Neuron (in vitro differentiated cells): ENCODE measurements around the gene OR2AT4.
"Not testable (repeated sequence)": the region's sequence is repeated elsewhere in the genome, so short reads cannot be mapped to it uniquely, and the experiment has no call there.

ENCODE experiments used
- H2AFZ ChIP-seq: one replicate; pipeline ENCODE4 v1.6.1; 2013; ENCODE audit warnings: low read depth, mild to moderate bottlenecking, inconsistent platforms, low read length, moderate library complexity
- H3K27me3 ChIP-seq: one replicate; pipeline ENCODE4 v1.6.1; 2013; ENCODE audit warnings: low read length; ENCODE audit not compliant: insufficient read depth
- H3K36me3 ChIP-seq: one replicate; pipeline ENCODE4 v1.6.1; 2013; ENCODE audit warnings: low read length; ENCODE audit not compliant: insufficient read depth
- H3K4me1 ChIP-seq: one replicate; pipeline ENCODE4 v1.6.1; 2013; ENCODE audit warnings: low read length; ENCODE audit not compliant: insufficient read depth
- H3K4me3 ChIP-seq: 2 replicates; pipeline ENCODE4 v1.5.1; 2013; ENCODE audit warnings: mild to moderate bottlenecking, low read length, moderate library complexity
- H3K9me3 ChIP-seq: one replicate; pipeline ENCODE4 v1.6.1; 2013; ENCODE audit warnings: low read length

Gene OR2AT4

GRCh38 chr11:75126564-75126963, 29.9 kb upstream of the OR2AT4 start:
- H3K4me1 ChIP-seq = no peaks in the 10 kb centered on the region
- H3K36me3 ChIP-seq = no peaks in the 10 kb centered on the region
- H2AFZ ChIP-seq = no peak overlapping the region
- H3K4me3 ChIP-seq = no peak overlapping the region
- H3K27me3 ChIP-seq = no peaks in the 10 kb centered on the region
- H3K9me3 ChIP-seq = no peaks in the 10 kb centered on the region

- H3K36me3 ChIP-seq = no peaks in the 10 kb centered on the region
- no peaks in the 10 kb centered on the region for H3K4me1 ChIP-seq
- H3K27me3 ChIP-seq = no peaks in the 10 kb centered on the region
- H3K4me3 ChIP-seq = no peak overlapping the region
- H2AFZ ChIP-seq = no peak overlapping the region
- peaks cover 2% of the 10 kb centered on the region for H3K9me3 ChIP-seq
These were observed 21.9 kb upstream of the OR2AT4 start for GRCh38 chr11:75118577-75118976.

DNA sequence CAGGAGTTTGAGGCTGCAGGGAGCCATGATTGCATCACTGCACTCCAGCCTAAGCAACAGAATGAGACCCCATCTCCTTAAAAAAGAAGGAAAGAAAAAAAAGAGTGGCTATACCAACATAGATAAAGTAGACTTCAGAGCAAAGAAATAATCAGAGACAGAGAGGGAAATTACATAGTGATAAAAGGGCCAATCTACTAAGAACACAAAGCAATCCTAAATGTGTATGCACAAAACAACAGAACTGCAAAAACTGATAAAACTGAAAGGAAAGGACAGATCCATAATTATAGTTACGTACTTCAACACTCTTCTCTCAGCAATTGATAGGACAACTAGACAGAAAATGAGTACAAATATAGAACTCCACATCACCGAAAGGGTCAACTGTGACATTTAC, 17.8 kb upstream of the OR2AT4 start:
- H3K4me1 ChIP-seq = no peaks in the 10 kb centered on the region

GRCh38 chr11:75113030-75113429, 16.4 kb upstream of the OR2AT4 start:
- no peaks in the 10 kb centered on the region for H3K36me3 ChIP-seq
- H3K4me1 ChIP-seq = no peaks in the 10 kb centered on the region
- no peaks in the 10 kb centered on the region for H3K27me3 ChIP-seq
- no peak overlapping the region for H3K4me3 ChIP-seq
- H3K9me3 ChIP-seq = no peaks in the 10 kb centered on the region
- no peak overlapping the region for H2AFZ ChIP-seq

More for the DNA sequence above, 17.8 kb upstream of the OR2AT4 start:
- Histone ChIP-seq H3K4me3 (no peak overlapping the region), H3K27me3 (no peaks in the 10 kb centered on the region), H3K9me3 (peaks cover 2% of the 10 kb centered on the region), H2AFZ (no peak overlapping the region), H3K36me3 (no peaks in the 10 kb centered on the region)

GRCh38 chr11:75112200-75112599, 15.5 kb upstream of the OR2AT4 start:
- Histone ChIP-seq H3K9me3 (no peaks in the 10 kb centered on the region), H2AFZ (no peak overlapping the region), H3K4me3 (no peak overlapping the region), H3K27me3 (no peaks in the 10 kb centered on the region), H3K36me3 (no peaks in the 10 kb centered on the region), H3K4me1 (no peaks in the 10 kb centered on the region)

- no peaks in the 10 kb centered on the region for H3K9me3 ChIP-seq
- no peaks in the 10 kb centered on the region for H3K36me3 ChIP-seq
- H2AFZ ChIP-seq = no peak overlapping the region
- no peak overlapping the region for H3K4me3 ChIP-seq
- H3K4me1 ChIP-seq = peaks cover 7% of the 10 kb centered on the region
- no peaks in the 10 kb centered on the region for H3K27me3 ChIP-seq
These were observed 10.5 kb upstream of the OR2AT4 start for GRCh38 chr11:75107187-75107586.

DNA sequence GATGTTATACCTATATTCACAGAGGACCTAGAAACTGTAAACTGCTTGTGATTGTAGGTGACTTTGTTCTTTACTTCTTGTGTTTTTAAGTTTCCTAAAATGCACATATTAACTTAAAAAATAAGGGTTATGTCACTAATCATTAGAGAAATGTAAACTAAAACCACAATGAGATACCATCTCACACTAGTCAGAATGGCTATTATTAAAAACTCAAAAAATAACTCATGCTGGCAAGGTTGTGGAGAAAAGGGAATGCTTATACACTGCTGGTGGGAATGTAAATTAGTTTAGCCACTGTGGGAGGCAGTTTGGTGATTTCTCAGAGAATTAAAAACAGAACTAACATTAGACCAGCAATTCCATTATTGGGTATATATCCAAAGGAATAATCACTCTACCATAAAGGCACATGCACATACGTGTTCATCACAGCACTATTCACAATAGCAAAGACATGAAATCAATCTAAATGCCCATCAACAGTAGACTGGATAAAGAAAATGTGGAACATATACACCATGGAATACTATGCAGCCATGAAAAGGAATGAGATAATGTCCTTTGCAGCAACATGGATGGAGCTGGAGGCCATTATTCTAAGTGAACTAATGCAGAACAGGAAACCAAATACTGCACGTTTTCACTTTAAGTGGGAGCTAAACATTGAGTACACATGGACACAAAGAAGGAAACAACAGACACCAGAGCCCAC, 9.4 kb upstream of the OR2AT4 start:
- peak overlapping the region; percentile 55 for H2AFZ ChIP-seq
- not testable (repeated sequence) for H3K27me3 ChIP-seq, H3K36me3 ChIP-seq, H3K4me3 ChIP-seq, H3K9me3 ChIP-seq, H3K4me1 ChIP-seq

DNA sequence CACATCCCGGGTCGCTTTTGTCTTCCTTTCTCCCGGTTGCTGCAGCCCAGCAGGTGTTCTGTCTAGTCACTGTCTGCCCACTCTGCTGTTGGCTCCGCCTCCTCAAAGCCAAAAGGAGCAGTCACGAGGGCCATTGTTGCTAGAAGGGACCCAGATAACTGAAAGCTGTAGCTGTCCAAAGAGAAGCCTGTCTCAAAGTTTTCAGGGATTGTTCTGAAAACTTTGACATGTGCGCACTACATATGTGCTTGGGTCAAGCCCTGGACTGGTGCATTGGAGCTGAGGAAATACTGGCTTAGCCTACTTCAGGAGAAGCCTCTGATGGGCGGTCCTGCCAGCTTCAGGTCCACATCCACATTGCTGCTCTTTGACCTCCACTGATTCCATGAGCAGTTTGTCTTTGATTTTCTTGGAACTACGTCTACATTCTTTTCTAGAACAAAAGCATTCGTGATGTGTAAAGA, 8.8 kb upstream of the OR2AT4 start:
- Histone ChIP-seq H2AFZ (peak overlapping the region; percentile 55), H3K9me3 (no peaks in the 10 kb centered on the region), H3K36me3 (no peaks in the 10 kb centered on the region), H3K4me1 (peaks cover 7% of the 10 kb centered on the region), H3K27me3 (no peaks in the 10 kb centered on the region), H3K4me3 (no peak overlapping the region)

DNA sequence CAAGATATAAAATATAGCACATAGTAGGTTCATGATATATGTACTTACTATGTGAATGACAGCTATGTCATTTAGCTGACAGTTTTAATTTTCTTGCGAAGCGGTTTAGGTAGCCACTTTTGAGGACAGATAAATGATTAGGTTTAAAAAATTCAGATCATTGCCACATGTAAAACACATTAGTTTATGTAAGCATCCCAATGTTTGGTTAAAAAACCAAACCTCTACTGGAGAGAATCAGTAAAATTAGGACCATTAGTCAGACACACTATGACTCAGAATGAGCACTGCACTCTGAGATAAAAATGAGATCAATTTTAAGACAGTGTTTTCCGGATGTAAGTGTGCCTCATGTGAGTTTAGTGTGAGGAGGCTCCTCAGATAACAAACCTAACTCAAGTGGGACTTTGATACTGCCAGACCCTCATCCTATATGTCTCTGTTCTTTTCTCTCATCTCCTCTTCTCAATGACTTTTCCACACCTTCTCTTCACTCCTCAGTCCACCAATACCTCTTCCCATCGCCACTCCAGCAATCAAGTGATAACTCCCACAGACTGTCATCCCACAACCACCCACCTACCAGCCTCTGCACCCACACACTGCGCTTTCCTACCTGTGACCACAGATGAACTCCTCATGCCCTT, 6.8 kb upstream of the OR2AT4 start:
- Histone ChIP-seq H3K4me1 (peaks cover 7% of the 10 kb centered on the region), H3K4me3 (no peak overlapping the region), H2AFZ (no peak overlapping the region), H3K9me3 (no peaks in the 10 kb centered on the region), H3K36me3 (no peaks in the 10 kb centered on the region), H3K27me3 (no peaks in the 10 kb centered on the region)

GRCh38 chr11:75101424-75102128, 4.9 kb upstream of the OR2AT4 start:
- Histone ChIP-seq H2AFZ (no peak overlapping the region), H3K4me3 (no peak overlapping the region), H3K4me1 (peaks cover 7% of the 10 kb centered on the region), H3K36me3 (no peaks in the 10 kb centered on the region), H3K27me3 (no peaks in the 10 kb centered on the region), H3K9me3 (no peaks in the 10 kb centered on the region)

DNA sequence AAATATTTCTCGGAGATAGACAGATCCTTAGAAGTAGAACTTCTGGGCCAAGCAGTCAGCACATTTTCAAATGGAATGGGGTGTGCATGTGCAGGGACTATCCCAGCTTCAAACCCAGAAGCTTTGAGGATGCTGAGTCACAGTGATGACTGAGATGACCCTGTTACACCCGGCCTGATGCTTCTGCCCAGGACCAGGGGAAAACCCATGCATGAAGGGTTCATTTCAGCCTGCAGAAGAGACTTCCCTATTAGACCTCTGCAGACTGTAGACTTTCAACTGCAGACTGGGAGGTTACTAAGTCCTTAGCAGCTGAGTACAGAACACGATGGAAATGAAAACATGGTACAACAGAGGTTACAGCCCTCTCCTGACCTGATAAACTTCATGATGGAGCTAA, 3.6 kb upstream of the OR2AT4 start:
- Histone ChIP-seq H3K27me3 (no peaks in the 10 kb centered on the region), H2AFZ (no peak overlapping the region), H3K36me3 (no peaks in the 10 kb centered on the region), H3K4me3 (no peak overlapping the region), H3K4me1 (peaks cover 3% of the 10 kb centered on the region), H3K9me3 (no peaks in the 10 kb centered on the region)

- H3K9me3 ChIP-seq = no peaks in the 10 kb centered on the region
- H3K36me3 ChIP-seq = no peaks in the 10 kb centered on the region
- H3K27me3 ChIP-seq = no peaks in the 10 kb centered on the region
- H2AFZ ChIP-seq = no peak overlapping the region
- no peak overlapping the region for H3K4me3 ChIP-seq
- H3K4me1 ChIP-seq = no peaks in the 10 kb centered on the region
These were observed 3.0 kb upstream of the OR2AT4 start for GRCh38 chr11:75099635-75100034.

GRCh38 chr11:75098835-75099439, 2.3 kb upstream of the OR2AT4 start:
- H3K36me3 ChIP-seq, H3K27me3 ChIP-seq, H2AFZ ChIP-seq, H3K4me3 ChIP-seq, H3K4me1 ChIP-seq, H3K9me3 ChIP-seq: not testable (repeated sequence)
